Suprapubic skin (tissue), 4 donors: ENCODE results near the gene OTULINL. TPM values are rescaled to one million over a fixed set of nuclear protein-coding genes. Genes with fewer than 3 reads are reported as not detected.

Experiments used
- DNase-seq, 2 donors: peaks; one replicate each; pipeline ENCODE4 v3.0.0-alpha.2; 2019; ENCODE audit warnings: low spot score in 2 of 2
- H3K27ac ChIP-seq: fragments of 200-600 bp; sonication (generic); one replicate; pipeline ENCODE4 v1.5.1; 2019
- H3K27me3 ChIP-seq: fragments of 200-600 bp; sonication (generic); one replicate; pipeline ENCODE4 v1.5.1; 2019
- H3K36me3 ChIP-seq: fragments of 200-600 bp; sonication (generic); one replicate; pipeline ENCODE4 v1.5.1; 2019
- H3K4me1 ChIP-seq: fragments of 200-600 bp; sonication (generic); one replicate; pipeline ENCODE4 v1.5.1; 2019
- H3K4me3 ChIP-seq: fragments of 200-600 bp; sonication (generic); one replicate; pipeline ENCODE4 v1.5.1; 2019; ENCODE audit warnings: mild to moderate bottlenecking
- H3K9me3 ChIP-seq: fragments of 200-600 bp; sonication (generic); one replicate; pipeline ENCODE4 v1.5.1; 2019
- EP300 ChIP-seq: sonication (generic); formaldehyde crosslinking; IDR thresholded peaks from one replicate; pipeline ENCODE4 v1.6.1; 2017; ENCODE audit warnings: antibody characterized with exemption
- POLR2A ChIP-seq, 2 donors: fragments of 450-650 bp; IDR thresholded peaks; one replicate each; pipeline ENCODE4 v1.6.1; 2017; ENCODE audit warnings: antibody characterized with exemption in 2 of 2, mild to moderate bottlenecking in 2 of 2, moderate library complexity in 2 of 2
- POLR2AphosphoS5 ChIP-seq, 3 donors: sonication (generic); formaldehyde crosslinking; IDR thresholded peaks; one replicate each; pipeline ENCODE4 v1.6.1; 2017; ENCODE audit warnings: antibody characterized with exemption in 3 of 3
- WGBS: methylation state at CpG from one replicate; pipeline ENCODE4 v1.1.5; 2018; 5-methylcytosine and 5-hydroxymethylcytosine counted together
- total RNA-seq, 4 donors: library from RNA; depleted of rRNA; stranded (reverse); fragments of >200 nt; gene quantifications; one replicate each; pipeline ENCODE4 v1.1.0, GENCODE V29; 2016
- TF ChIP-seq, protein P1 (sequence below), 2 donors: fragments of 200-600 bp in 1 of 2; fragments of 450-650 bp in 1 of 2; sonication (generic) in 1 of 2; IDR thresholded peaks; one replicate each; pipeline ENCODE4 v1.5.1; 2016 to 2019; ENCODE audit warnings: antibody characterized with exemption in 2 of 2, mild to moderate bottlenecking in 1 of 2, moderate library complexity in 1 of 2

Gene OTULINL
- total RNA-seq, 4 donors from 2014 or later = 1.1 to 3.3 (median 2.7) TPM

DNA sequence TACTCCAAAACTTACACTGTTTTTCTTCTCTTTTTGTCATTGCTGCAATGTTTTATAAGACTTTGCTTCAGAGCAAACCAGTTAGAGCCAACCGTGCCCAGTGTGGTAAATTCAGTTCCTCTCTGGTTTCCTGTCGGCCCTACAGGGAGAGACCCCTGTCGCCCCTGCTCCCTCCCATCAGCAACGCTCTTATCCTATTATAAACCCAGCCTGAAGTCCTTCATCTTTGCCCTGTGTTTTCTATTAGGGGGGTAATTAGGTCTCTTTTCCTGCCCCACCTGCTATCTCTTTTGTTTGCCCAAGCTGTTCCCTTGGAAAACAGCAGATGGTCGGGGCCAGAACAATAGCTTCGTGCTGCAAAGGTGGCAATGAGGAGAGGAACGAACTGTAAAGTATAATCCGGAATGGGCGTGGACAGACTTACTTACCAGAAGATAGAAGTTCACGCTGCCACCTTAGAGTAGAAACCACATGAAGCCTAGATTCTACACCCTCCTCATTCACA is 21.4 kb upstream of the OTULINL start:
- WGBS = 48% methylated on average over 10 of the region's 10 CpGs
- no peak overlapping the region for H3K27ac ChIP-seq

DNA sequence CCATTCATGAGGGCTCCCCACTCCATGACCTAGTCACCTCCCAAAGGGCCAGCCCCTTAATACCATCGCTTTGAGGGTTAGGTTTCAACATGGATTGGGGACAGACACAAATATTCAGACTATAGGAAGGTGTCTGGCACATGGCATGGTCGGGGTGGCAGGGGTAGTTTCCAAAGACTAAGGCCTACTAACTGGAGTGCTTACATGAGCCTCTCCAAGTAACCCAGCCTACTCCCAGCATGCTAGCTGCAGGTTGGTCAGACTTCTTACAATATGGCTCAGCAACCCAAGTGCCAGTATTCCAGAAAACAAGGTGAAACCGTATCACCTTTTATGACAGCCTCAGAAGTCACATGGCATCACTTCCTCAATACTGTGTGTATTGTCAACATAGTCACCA is 19.9 kb upstream of the OTULINL start:
- H3K36me3 ChIP-seq = no peaks in the 10 kb centered on the region
- H3K9me3 ChIP-seq = no peaks in the 10 kb centered on the region
- no peaks in the 10 kb centered on the region for H3K27me3 ChIP-seq
- TF ChIP-seq, protein P1, sequence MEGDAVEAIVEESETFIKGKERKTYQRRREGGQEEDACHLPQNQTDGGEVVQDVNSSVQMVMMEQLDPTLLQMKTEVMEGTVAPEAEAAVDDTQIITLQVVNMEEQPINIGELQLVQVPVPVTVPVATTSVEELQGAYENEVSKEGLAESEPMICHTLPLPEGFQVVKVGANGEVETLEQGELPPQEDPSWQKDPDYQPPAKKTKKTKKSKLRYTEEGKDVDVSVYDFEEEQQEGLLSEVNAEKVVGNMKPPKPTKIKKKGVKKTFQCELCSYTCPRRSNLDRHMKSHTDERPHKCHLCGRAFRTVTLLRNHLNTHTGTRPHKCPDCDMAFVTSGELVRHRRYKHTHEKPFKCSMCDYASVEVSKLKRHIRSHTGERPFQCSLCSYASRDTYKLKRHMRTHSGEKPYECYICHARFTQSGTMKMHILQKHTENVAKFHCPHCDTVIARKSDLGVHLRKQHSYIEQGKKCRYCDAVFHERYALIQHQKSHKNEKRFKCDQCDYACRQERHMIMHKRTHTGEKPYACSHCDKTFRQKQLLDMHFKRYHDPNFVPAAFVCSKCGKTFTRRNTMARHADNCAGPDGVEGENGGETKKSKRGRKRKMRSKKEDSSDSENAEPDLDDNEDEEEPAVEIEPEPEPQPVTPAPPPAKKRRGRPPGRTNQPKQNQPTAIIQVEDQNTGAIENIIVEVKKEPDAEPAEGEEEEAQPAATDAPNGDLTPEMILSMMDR (IDR thresholded peaks at IDR 0.05) = no peak
- TF ChIP-seq POLR2A (IDR thresholded peaks at IDR 0.05) = no peak
- no peak for TF ChIP-seq POLR2AphosphoS5 (IDR thresholded peaks at IDR 0.05)
- no peak for TF ChIP-seq EP300
- peaks cover 4% of the 10 kb centered on the region for H3K4me1 ChIP-seq
- H3K27ac ChIP-seq = no peak overlapping the region
- DNase-seq = no peak
- 91% methylated on average over 3 of the region's 3 CpGs for WGBS
- H3K4me3 ChIP-seq = no peak overlapping the region

More for the DNA sequence above, 21.4 kb upstream of the OTULINL start:
- no peak for DNase-seq
- TF ChIP-seq POLR2AphosphoS5 (IDR thresholded peaks at IDR 0.05) (no peak), EP300 (no peak), POLR2A (IDR thresholded peaks at IDR 0.05) (no peak)
- TF ChIP-seq, protein P1 (IDR thresholded peaks at IDR 0.05) = no peak
- no peaks in the 10 kb centered on the region for H3K27me3 ChIP-seq
- H3K9me3 ChIP-seq = no peaks in the 10 kb centered on the region
- H3K4me1 ChIP-seq = peaks cover 4% of the 10 kb centered on the region
- H3K4me3 ChIP-seq = no peak overlapping the region
- no peaks in the 10 kb centered on the region for H3K36me3 ChIP-seq

DNA sequence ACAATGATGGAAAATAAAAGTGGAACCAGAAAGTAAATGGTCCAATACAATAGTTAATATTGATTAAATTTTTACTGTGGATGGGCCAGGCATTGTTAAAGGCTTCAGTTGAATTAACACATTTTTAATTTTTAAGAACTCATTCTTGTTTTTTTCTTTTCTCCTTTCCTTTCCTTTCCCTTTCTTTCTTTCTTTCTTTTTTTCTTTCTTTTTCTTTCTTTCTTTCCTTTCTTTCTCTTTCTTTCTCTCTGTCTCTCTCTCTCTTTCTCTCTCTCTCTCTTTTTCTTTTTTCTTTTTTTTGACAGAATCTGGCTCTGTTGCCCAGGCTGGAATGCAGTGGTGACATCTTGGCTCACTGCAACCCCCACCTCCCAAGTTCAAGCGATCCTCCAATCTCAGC is 13.3 kb upstream of the OTULINL start:
- Histone ChIP-seq H3K4me1 (no peaks in the 10 kb centered on the region), H3K27me3 (no peaks in the 10 kb centered on the region), H3K9me3 (no peaks in the 10 kb centered on the region), H3K36me3 (no peaks in the 10 kb centered on the region), H3K4me3 (no peak overlapping the region), H3K27ac (no peak overlapping the region)
- no peak for DNase-seq
- TF ChIP-seq, protein P1 (IDR thresholded peaks at IDR 0.05) = no peak
- no peak for TF ChIP-seq POLR2AphosphoS5 (IDR thresholded peaks at IDR 0.05)
- TF ChIP-seq POLR2A (IDR thresholded peaks at IDR 0.05) = no peak
- TF ChIP-seq EP300 = no peak
- WGBS = 100% methylated on average over 1 of the region's 1 CpG

DNA sequence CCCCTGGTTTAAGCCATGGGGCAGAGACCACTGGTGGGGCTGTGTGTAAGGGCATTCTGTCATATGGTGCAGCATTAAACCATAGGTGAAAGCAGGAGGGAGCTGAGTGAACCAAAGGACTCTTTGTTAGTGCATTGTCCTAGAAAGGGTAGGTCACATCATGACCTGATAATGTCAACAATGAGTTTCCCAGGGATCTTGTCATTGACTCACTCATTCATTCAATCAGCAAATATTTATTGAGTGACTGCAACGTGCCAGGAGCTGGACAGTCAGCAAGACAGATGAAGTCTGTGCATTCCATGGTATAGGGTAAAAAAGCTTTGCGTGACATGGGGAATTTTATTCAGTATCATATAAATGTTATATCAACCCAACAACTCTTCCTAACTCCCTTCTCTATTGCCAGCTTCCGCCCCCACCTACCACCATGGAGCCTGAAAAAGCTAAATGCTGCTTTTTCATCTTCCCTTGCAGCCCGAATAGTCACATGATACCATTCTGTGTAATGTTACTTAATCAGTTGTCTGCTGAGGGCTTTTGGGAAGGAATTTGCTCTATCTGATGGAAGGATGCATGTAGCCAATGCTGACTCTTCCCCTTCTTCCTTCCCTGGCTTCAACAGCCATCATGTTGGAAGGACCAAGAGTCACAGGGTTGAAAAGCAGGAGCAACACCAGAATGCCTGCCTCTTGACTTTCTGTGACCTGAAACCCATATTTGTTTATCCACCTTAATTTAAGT is 11.5 kb upstream of the OTULINL start:
- Histone ChIP-seq H3K27me3 (no peaks in the 10 kb centered on the region), H3K9me3 (no peaks in the 10 kb centered on the region), H3K36me3 (no peaks in the 10 kb centered on the region), H3K27ac (no peak overlapping the region), H3K4me3 (no peak overlapping the region), H3K4me1 (no peaks in the 10 kb centered on the region)
- WGBS = 80% methylated on average over 4 of the region's 4 CpGs
- DNase-seq = no peak
- TF ChIP-seq POLR2A (IDR thresholded peaks at IDR 0.05) (no peak), POLR2AphosphoS5 (IDR thresholded peaks at IDR 0.05) (no peak), EP300 (no peak)
- TF ChIP-seq, protein P1 (IDR thresholded peaks at IDR 0.05) = no peak

DNA sequence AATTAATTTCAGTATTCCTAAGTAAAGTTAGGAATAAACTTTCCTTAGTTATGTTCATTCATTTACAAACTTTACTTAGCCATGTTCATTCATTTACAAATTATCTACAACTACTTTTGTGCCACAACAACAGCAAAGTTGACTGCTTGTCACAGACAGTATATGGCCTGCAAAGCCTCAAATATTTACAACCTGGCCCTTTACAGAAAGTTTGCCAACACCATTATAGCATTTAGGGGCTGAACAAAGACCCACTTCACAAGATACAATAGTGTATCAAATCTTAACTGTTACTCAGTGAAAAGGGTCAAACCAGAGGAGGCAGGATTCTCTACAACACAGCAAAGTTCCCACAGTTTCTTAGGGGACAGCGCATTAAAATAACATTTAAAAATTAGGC is 9.7 kb upstream of the OTULINL start:
- no peaks in the 10 kb centered on the region for H3K4me1 ChIP-seq
- no peaks in the 10 kb centered on the region for H3K36me3 ChIP-seq
- H3K27ac ChIP-seq = no peak overlapping the region
- no peak for DNase-seq
- WGBS = 97% methylated on average over 1 of the region's 1 CpG
- TF ChIP-seq POLR2AphosphoS5 (IDR thresholded peaks at IDR 0.05) (no peak), POLR2A (IDR thresholded peaks at IDR 0.05) (no peak), EP300 (no peak)
- TF ChIP-seq, protein P1 (IDR thresholded peaks at IDR 0.05) = no peak
- no peaks in the 10 kb centered on the region for H3K27me3 ChIP-seq
- H3K9me3 ChIP-seq = no peaks in the 10 kb centered on the region
- no peak overlapping the region for H3K4me3 ChIP-seq
